ENCODE data around the gene HIGD2A. TPM values are rescaled to one million over a fixed set of nuclear protein-coding genes. Genes with fewer than 3 reads are reported as not detected.

HIGD2A gene
- total and polyA plus RNA-seq, 5 donors from 2014 or later = 98.9 to 278 (median 236) TPM

DNA sequence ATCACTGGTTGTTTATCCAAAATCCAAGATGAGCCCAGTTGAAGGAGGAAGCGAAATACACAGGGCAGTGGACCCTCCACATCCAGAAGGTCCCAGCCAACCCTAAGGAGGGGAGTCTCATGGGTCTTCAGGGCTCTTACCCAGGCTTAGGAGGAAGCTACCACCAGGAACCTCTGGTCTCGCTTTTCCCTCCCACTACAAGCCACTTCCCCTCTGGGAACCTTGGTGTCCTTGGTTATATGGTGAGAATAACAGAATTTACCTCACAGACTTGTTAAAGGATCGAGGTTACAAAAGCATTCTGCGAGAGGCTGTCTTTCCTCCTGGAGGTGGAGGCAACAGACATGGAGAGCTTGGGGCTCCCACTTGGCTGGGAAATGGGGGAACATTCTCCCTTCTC, 3.4 kb downstream of the HIGD2A start:
- Mint-ChIP-seq H3K27ac (peak overlapping the region in 2 of 3 donors; percentile 34 to 66), H3K36me3 (peaks cover 23% of the 10 kb centered on the region), H3K4me1 (peaks cover 0 to 28% (median 15%) of the 10 kb centered on the region in 4 donors), H3K9me3 (no peaks in the 10 kb centered on the region), H3K4me3 (peak overlapping the region in 1 of 4 donors; percentile 21), H3K27me3 (no peaks in the 10 kb centered on the region)
- no peak overlapping the region for H3K4me3 ChIP-seq (ENCODE audit: low read depth, low read length)
- H3K9me3 ChIP-seq (ENCODE audit: control insufficient read depth in 2 of 2, low read length in 2 of 2) = no peaks in the 10 kb centered on the region
- ATAC-seq (ENCODE audit: low read depth in 2 of 2) (no peak), DNase-seq (no peak)
- H3K36me3 ChIP-seq (ENCODE audit: control insufficient read depth, insufficient read depth, low read length) = peaks cover 23% of the 10 kb centered on the region
- H3K4me1 ChIP-seq (ENCODE audit: control insufficient read depth, insufficient read depth, low read length, poor library complexity, severe bottlenecking) = peaks cover 22% of the 10 kb centered on the region
- H3K27me3 ChIP-seq (ENCODE audit: control insufficient read depth, insufficient read depth, low read length) = no peaks in the 10 kb centered on the region
- no peak overlapping the region for H3K27ac ChIP-seq (ENCODE audit: insufficient read depth, low read length, poor library complexity, severe bottlenecking)

DNA sequence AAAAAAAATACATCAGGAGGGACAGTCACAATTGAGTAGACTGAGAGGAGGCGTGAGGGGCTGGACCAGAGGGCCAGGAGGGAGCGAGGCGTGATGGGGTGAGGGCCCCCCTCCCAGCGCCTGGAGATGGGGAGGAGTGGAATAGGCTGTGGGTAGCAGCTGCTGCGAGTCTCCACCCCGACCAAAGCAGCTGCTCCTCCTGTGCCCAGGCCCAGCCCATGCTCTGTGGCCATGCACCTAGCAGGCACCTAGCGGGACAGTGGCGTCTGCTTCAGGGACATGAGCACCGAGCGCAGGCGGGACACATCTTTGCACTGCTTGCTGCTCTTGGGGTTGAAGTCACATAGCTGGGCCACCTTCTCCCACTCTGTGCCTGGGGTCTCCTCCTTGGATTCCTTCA, 4.0 kb downstream of the HIGD2A start:
- ATAC-seq (ENCODE audit: low read depth in 2 of 2) = no peak
- H3K27ac ChIP-seq (ENCODE audit: insufficient read depth, low read length, poor library complexity, severe bottlenecking) = no peak overlapping the region
- no peaks in the 10 kb centered on the region for H3K9me3 ChIP-seq (ENCODE audit: control insufficient read depth in 2 of 2, low read length in 2 of 2)
- H3K4me3 ChIP-seq (ENCODE audit: low read depth, low read length) = no peak overlapping the region
- Mint-ChIP-seq H3K4me1 (peaks cover 0 to 22% (median 11%) of the 10 kb centered on the region in 4 donors), H3K4me3 (no peak overlapping the region), H3K27me3 (no peaks in the 10 kb centered on the region), H3K36me3 (peaks cover 24% of the 10 kb centered on the region), H3K27ac (peak overlapping the region in 1 of 3 donors; percentile 66), H3K9me3 (no peaks in the 10 kb centered on the region)
- peaks cover 26% of the 10 kb centered on the region for H3K36me3 ChIP-seq (ENCODE audit: control insufficient read depth, insufficient read depth, low read length)
- DNase-seq = no peak
- no peaks in the 10 kb centered on the region for H3K27me3 ChIP-seq (ENCODE audit: control insufficient read depth, insufficient read depth, low read length)
- H3K4me1 ChIP-seq (ENCODE audit: control insufficient read depth, insufficient read depth, low read length, poor library complexity, severe bottlenecking) = peaks cover 17% of the 10 kb centered on the region

DNA sequence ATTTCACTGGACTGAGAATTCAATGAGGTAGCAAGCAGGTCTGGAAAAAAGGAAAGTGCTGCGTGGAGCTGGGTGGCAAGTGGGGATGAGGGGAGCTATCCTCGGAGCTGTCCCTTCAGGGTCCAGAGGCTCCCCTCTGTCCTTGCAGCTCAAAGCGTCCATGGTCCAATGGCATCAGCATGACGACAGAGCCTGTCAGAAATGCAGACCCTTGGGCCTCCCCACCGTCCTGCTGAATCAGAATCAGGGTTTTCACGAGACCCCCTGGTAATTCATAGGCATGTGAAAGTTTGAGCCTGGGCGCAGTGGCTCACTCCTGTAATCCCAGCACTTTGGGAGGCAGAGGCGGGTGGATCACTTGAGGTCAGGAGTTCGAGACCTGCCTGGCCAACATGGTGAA, 5.5 kb downstream of the HIGD2A start:
- ATAC-seq (ENCODE audit: low read depth in 2 of 2) (no peak), DNase-seq (no peak)
- Mint-ChIP-seq H3K4me3 (no peak overlapping the region), H3K36me3 (peaks cover 25% of the 10 kb centered on the region), H3K4me1 (peaks cover 0 to 18% (median 4%) of the 10 kb centered on the region in 4 donors), H3K27me3 (no peaks in the 10 kb centered on the region), H3K27ac (no peak overlapping the region), H3K9me3 (no peaks in the 10 kb centered on the region)
- H3K36me3 ChIP-seq (ENCODE audit: control insufficient read depth, insufficient read depth, low read length) = peaks cover 26% of the 10 kb centered on the region
- H3K27ac ChIP-seq (ENCODE audit: insufficient read depth, low read length, poor library complexity, severe bottlenecking) = no peak overlapping the region
- no peak overlapping the region for H3K4me3 ChIP-seq (ENCODE audit: low read depth, low read length)
- no peaks in the 10 kb centered on the region for H3K27me3 ChIP-seq (ENCODE audit: control insufficient read depth, insufficient read depth, low read length)
- peaks cover 9% of the 10 kb centered on the region for H3K4me1 ChIP-seq (ENCODE audit: control insufficient read depth, insufficient read depth, low read length, poor library complexity, severe bottlenecking)
- no peaks in the 10 kb centered on the region for H3K9me3 ChIP-seq (ENCODE audit: control insufficient read depth in 2 of 2, low read length in 2 of 2)

DNA sequence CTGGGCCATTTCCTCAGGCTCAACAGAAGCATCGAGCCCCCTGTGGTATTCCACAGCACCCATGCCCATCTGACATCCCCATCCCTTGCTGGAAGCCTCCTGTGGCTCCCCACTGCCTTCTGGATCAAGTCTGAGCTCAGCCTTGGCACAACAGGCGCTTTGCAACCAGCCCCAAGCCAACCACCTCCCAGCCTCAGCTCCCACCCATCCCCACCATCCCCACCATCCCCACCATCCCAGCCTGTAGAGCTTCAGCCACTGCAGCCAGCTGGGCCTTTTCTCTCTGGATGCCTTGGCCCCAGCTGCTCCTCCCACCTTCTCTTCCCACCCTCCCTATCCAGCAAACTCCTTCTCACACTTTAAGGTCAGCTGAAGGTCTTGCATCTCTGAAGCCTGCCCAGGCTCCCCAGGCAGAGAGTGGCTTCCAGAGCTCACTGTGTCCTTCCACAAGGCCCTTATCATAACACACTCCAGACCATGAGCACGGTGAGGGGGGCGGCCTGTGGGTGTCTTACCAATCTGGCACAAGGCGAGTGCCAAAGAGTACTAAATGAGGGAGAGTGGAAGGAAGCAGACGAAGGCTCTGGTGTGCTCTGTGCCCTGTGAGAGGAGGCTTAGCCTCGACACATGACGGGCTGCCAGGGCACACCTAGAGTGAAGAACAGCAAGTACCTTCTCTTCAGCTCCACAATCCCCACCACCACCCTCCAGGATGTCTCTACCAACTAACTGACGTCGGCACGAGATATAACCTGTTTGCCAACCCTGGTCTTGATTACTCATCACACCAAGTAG, 6.5 kb downstream of the HIGD2A start:
- Histone ChIP-seq H3K9me3 (ENCODE audit: control insufficient read depth in 2 of 2, low read length in 2 of 2) (no peaks in the 10 kb centered on the region), H3K4me1 (ENCODE audit: control insufficient read depth, insufficient read depth, low read length, poor library complexity, severe bottlenecking) (no peaks in the 10 kb centered on the region), H3K36me3 (ENCODE audit: control insufficient read depth, insufficient read depth, low read length) (peaks cover 26% of the 10 kb centered on the region), H3K27me3 (ENCODE audit: control insufficient read depth, insufficient read depth, low read length) (no peaks in the 10 kb centered on the region), H3K4me3 (ENCODE audit: low read depth, low read length) (no peak overlapping the region), H3K27ac (ENCODE audit: insufficient read depth, low read length, poor library complexity, severe bottlenecking) (no peak overlapping the region)
- Mint-ChIP-seq H3K4me3 (no peak overlapping the region), H3K36me3 (peaks cover 26% of the 10 kb centered on the region), H3K9me3 (no peaks in the 10 kb centered on the region), H3K4me1 (peaks cover 0 to 12% (median 0%) of the 10 kb centered on the region in 4 donors), H3K27me3 (no peaks in the 10 kb centered on the region), H3K27ac (no peak overlapping the region)
- DNase-seq (no peak), ATAC-seq (ENCODE audit: low read depth in 2 of 2) (no peak)

DNA sequence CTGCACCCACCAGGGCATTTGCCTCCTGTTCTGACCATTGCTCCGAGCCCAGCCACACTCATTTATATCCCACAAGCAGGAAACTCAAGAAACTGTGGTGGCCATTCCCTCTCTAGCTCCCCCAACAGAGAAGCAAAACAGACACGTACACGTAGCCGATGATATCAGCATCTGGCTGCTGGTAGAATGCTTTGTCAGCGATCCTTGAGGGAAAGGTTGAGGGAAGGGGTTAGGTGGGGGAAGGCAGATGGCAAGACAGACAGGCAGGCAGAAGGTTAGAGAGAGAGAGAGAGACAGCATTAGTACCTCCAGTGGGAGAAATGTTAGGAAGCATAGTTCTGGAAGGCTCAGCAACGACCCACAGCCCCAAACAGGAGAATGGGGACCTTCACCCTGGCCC, 7.8 kb downstream of the HIGD2A start:
- H3K27ac Mint-ChIP-seq = no peak overlapping the region
- DNase-seq = no peak
- ATAC-seq (ENCODE audit: low read depth in 2 of 2) = no peak
- no peaks in the 10 kb centered on the region for H3K9me3 Mint-ChIP-seq
- no peaks in the 10 kb centered on the region for H3K27me3 ChIP-seq (ENCODE audit: control insufficient read depth, insufficient read depth, low read length)
- H3K4me1 Mint-ChIP-seq = peaks cover 0 to 9% (median 3%) of the 10 kb centered on the region in 4 donors
- H3K27me3 Mint-ChIP-seq = no peaks in the 10 kb centered on the region
- H3K27ac ChIP-seq (ENCODE audit: insufficient read depth, low read length, poor library complexity, severe bottlenecking) = no peak overlapping the region
- H3K36me3 Mint-ChIP-seq = peaks cover 25% of the 10 kb centered on the region
- no peaks in the 10 kb centered on the region for H3K4me1 ChIP-seq (ENCODE audit: control insufficient read depth, insufficient read depth, low read length, poor library complexity, severe bottlenecking)
- no peak overlapping the region for H3K4me3 ChIP-seq (ENCODE audit: low read depth, low read length)
- H3K36me3 ChIP-seq (ENCODE audit: control insufficient read depth, insufficient read depth, low read length) = peaks cover 27% of the 10 kb centered on the region
- no peak overlapping the region for H3K4me3 Mint-ChIP-seq
- no peaks in the 10 kb centered on the region for H3K9me3 ChIP-seq (ENCODE audit: control insufficient read depth in 2 of 2, low read length in 2 of 2)

DNA sequence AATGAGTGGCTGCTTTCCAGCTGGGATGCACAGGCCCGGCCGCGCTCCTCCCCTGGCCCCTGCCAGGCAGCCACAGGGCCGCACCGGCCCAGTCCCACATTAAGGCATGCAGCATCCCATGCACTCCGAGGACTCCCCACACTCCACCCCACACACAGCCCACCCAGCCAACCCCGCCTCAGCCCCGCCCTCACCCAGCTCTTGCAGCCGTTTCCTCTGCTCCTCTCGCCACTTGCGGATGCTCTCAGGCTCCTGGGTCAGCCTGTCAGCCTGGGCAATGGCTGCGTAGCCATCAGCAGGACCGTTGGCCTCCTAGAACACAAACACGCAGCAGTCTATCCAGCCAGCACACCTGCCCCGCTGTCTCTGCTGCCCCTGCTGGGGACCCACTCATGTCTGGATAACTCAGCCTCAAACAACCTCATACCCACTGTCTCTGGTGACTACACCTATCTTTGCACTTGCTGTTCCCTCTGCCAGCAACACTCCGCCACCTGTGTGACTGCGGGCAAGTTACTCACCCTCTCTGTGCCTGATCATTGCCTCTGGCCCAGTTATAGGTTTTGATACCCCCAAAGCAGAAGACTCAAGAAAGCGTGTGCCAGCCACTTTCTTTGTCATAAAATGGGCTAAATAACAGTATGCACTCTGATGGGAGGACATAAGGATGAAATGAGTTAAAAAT, 9.3 kb downstream of the HIGD2A start:
- H3K9me3 Mint-ChIP-seq = no peaks in the 10 kb centered on the region
- Histone ChIP-seq H3K27me3 (ENCODE audit: control insufficient read depth, insufficient read depth, low read length) (no peaks in the 10 kb centered on the region), H3K9me3 (ENCODE audit: control insufficient read depth in 2 of 2, low read length in 2 of 2) (no peaks in the 10 kb centered on the region), H3K4me3 (ENCODE audit: low read depth, low read length) (no peak overlapping the region), H3K36me3 (ENCODE audit: control insufficient read depth, insufficient read depth, low read length) (peaks cover 22% of the 10 kb centered on the region), H3K4me1 (ENCODE audit: control insufficient read depth, insufficient read depth, low read length, poor library complexity, severe bottlenecking) (no peaks in the 10 kb centered on the region), H3K27ac (ENCODE audit: insufficient read depth, low read length, poor library complexity, severe bottlenecking) (no peak overlapping the region)
- H3K27ac Mint-ChIP-seq = peak overlapping the region; percentile 20 to 82 (median 69)
- no peak overlapping the region for H3K4me3 Mint-ChIP-seq
- DNase-seq = no peak
- no peaks in the 10 kb centered on the region for H3K27me3 Mint-ChIP-seq
- ATAC-seq (ENCODE audit: low read depth in 2 of 2) = no peak
- H3K36me3 Mint-ChIP-seq = peaks cover 23% of the 10 kb centered on the region
- H3K4me1 Mint-ChIP-seq = peaks cover 0 to 11% (median 4%) of the 10 kb centered on the region in 4 donors

DNA sequence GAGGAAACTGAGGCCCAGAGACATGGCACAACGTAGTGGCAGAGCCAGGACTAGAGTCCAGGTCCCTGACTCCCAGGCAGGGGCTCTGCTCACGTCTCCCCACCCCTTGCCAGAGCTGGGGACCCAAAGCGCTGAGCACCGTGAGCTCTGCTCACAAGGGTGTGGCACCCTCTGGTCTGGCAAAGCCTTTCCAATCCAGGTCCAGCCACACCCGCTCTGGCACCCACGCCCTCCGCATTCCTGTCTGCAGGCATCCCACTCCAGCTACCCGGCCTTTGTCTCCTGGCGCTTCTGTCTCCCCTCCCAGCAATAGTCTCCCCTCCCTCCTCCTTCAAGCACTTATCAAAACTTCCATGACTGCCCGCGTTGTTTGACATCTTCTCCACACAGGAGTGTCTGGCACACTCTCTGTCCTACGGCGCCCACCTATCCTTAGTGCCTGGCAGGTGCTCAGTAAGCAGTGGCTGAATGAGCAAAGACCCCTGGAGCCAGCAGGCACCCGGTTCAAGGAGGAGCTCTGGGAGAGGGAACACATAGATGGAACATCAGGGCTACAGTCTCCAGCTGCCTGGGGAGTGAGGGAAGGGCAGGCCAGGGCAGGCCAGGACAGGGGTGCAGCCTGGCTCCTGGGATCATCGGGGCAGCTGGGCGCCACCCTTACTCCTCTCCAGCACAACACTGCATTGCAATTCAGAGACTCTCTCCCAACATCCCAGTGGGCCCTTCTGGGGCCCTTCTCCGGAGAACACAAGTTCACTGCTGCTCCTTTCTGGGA, 12.0 kb downstream of the HIGD2A start:
- Mint-ChIP-seq H3K36me3 (peaks cover 24% of the 10 kb centered on the region), H3K27ac (peak overlapping the region in 1 of 3 donors; percentile 48), H3K9me3 (no peaks in the 10 kb centered on the region), H3K4me1 (peaks cover 0 to 11% (median 4%) of the 10 kb centered on the region in 4 donors), H3K27me3 (no peaks in the 10 kb centered on the region), H3K4me3 (no peak overlapping the region)
- no peak for ATAC-seq (ENCODE audit: low read depth in 2 of 2)
- Histone ChIP-seq H3K4me1 (ENCODE audit: control insufficient read depth, insufficient read depth, low read length, poor library complexity, severe bottlenecking) (no peaks in the 10 kb centered on the region), H3K27ac (ENCODE audit: insufficient read depth, low read length, poor library complexity, severe bottlenecking) (no peak overlapping the region), H3K9me3 (ENCODE audit: control insufficient read depth in 2 of 2, low read length in 2 of 2) (no peaks in the 10 kb centered on the region), H3K36me3 (ENCODE audit: control insufficient read depth, insufficient read depth, low read length) (peaks cover 17% of the 10 kb centered on the region), H3K4me3 (ENCODE audit: low read depth, low read length) (no peak overlapping the region), H3K27me3 (ENCODE audit: control insufficient read depth, insufficient read depth, low read length) (no peaks in the 10 kb centered on the region)
- DNase-seq = no peak

Measured in CD4-positive, CD25-positive, alpha-beta regulatory T cell (primary cell).